DOHH2 (cell line): ENCODE data around the gene ITIH2.

Source experiments
- CTCF ChIP-seq: fragments of 200-600 bp; sonication (generic); IDR thresholded peaks from one replicate; pipeline ENCODE4 v1.5.1; 2014; ENCODE audit warnings: antibody characterized with exemption, mild to moderate bottlenecking, low read depth, low read length; ENCODE audit not compliant: poor library complexity, severe bottlenecking
- EZH2phosphoT487 ChIP-seq: fragments of 200-600 bp; sonication (generic); IDR thresholded peaks from 2 replicates; pipeline ENCODE4 v1.6.1; 2017; ENCODE audit warnings: borderline replicate concordance, mild to moderate bottlenecking, antibody characterized with exemption, low read length, moderate library complexity, mixed read lengths

GRCh38 chr10:7792541-7792940 is 89.4 kb downstream of the ITIH2 start:
- no peak for TF ChIP-seq CTCF
- TF ChIP-seq EZH2phosphoT487 = no peak
